Liver (tissue), 9 donors: ENCODE data around the gene MECP2. TPM values are rescaled to one million over a fixed set of nuclear protein-coding genes. Genes with fewer than 3 reads are reported as not detected.

ENCODE experiments used
- DNase-seq: peaks from one replicate; pipeline ENCODE4 v3.0.0-alpha.2; 2017; ENCODE audit warnings: low spot score
- H3K27ac ChIP-seq, 2 donors: one replicate each; pipeline ENCODE4 v1.7.0; 2013; ENCODE audit warnings: inconsistent platforms in 2 of 2, low read length in 2 of 2, control low read depth in 1 of 2, low read depth in 1 of 2, mild to moderate bottlenecking in 1 of 2
- H3K27me3 ChIP-seq, 4 donors: one replicate each; pipeline versions ENCODE4 v1.6.1 to v1.7.0; 2013; ENCODE audit warnings: low read length in 3 of 4, inconsistent platforms in 1 of 4, mild to moderate bottlenecking in 1 of 4, moderate library complexity in 1 of 4; ENCODE audit not compliant: control insufficient read depth in 4 of 4, insufficient read depth in 4 of 4
- H3K36me3 ChIP-seq, 4 donors: one replicate each; pipeline versions ENCODE4 v1.6.1 to v1.7.0; 2013; ENCODE audit warnings: low read length in 3 of 4, mild to moderate bottlenecking in 3 of 4, low read depth in 1 of 4, moderate library complexity in 1 of 4; ENCODE audit not compliant: control insufficient read depth in 4 of 4, insufficient read depth in 3 of 4
- H3K4me1 ChIP-seq, 4 donors: one replicate each; pipeline versions ENCODE4 v1.6.1 to v1.7.0; 2013; ENCODE audit warnings: low read length in 3 of 4, mild to moderate bottlenecking in 3 of 4, moderate library complexity in 1 of 4; ENCODE audit not compliant: control insufficient read depth in 4 of 4, insufficient read depth in 4 of 4
- H3K4me3 ChIP-seq, 3 donors: one replicate each; pipeline versions ENCODE4 v1.6.1 to v1.7.0; 2013; ENCODE audit warnings: low read length in 3 of 3, control low read depth in 1 of 3, low read depth in 1 of 3, mild to moderate bottlenecking in 1 of 3
- H3K9ac ChIP-seq, 2 donors: one replicate each; pipeline ENCODE4 v1.7.0; 2013; ENCODE audit warnings: low read length in 2 of 2, mild to moderate bottlenecking in 2 of 2, moderate library complexity in 2 of 2, control low read depth in 1 of 2, low read depth in 1 of 2
- H3K9me3 ChIP-seq, 4 donors: one replicate each; pipeline versions ENCODE4 v1.6.1 to v1.7.0; 2013; ENCODE audit warnings: low read length in 3 of 4; ENCODE audit not compliant: control insufficient read depth in 4 of 4
- EGR1 ChIP-seq, 2 donors: IDR thresholded peaks; 2 replicates each; pipeline ENCODE4 v1.6.1; 2016 to 2018; ENCODE audit warnings: antibody characterized with exemption in 2 of 2, low read depth in 2 of 2
- NR2F2 ChIP-seq: IDR thresholded peaks from 2 replicates; pipeline ENCODE4 v1.6.1; 2016; ENCODE audit warnings: antibody characterized with exemption
- REST ChIP-seq: IDR thresholded peaks from 2 replicates; pipeline ENCODE4 v1.6.1; 2016; ENCODE audit warnings: antibody characterized with exemption, mild to moderate bottlenecking
- RXRA ChIP-seq, 2 donors: IDR thresholded peaks; 2 replicates each; pipeline ENCODE4 v1.6.1; 2017 to 2018; ENCODE audit warnings: antibody characterized with exemption in 2 of 2, mild to moderate bottlenecking in 1 of 2
- WGBS: extraction: QIAGEN DNeasy Blood & Tissue Kit; methylation state at CpG from one replicate; pipeline ENCODE4 v1.1.7; 2013; 5-methylcytosine and 5-hydroxymethylcytosine counted together
- polyA plus RNA-seq, 2 donors: library from polyadenylated mRNA; stranded (reverse) in 1 of 2; unstranded in 1 of 2; fragments of 200-250 nt in 1 of 2; fragments of >200 nt in 1 of 2; fragmentation: Nextera tagmentation in 1 of 2; extraction: Ambion mirVana in 1 of 2; gene quantifications; one replicate each; pipeline versions ENCODE4 v1.2.1 to v1.2.3, GENCODE V29; 2013 to 2015
- total RNA-seq, 2 donors: library from RNA; depleted of rRNA; stranded (reverse); fragments of >200 nt; gene quantifications; one replicate each; pipeline ENCODE4 v1.2.3, GENCODE V29; 2014
- donor health status: healthy.
- donor health status: healthy.
- donor health status: healthy.
- donor health status: healthy.
- donor health status: healthy.

Gene MECP2
- total and polyA plus RNA-seq, 4 donors, result 6.9 to 22.0 (median 10.0) TPM

DNA sequence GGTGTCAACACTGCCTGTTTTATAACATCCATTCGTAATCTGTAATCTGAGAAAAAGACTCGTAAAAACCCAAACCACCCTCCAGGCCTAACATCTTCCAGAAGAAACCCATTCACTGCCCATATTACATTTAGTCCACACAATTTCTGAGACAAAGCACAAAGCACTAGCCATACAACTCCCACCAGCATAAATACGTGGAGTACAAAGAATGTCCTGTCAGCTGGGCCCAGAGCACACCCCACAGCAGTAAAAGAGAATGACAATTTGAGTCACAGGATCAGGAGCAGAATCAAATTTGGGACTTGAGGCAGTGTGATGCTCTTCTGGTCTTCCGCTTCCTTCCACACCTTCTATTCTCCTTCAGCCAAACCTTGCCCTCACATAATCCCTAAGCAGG is 6.8 kb downstream of the MECP2 start (continued):
- no peak for TF ChIP-seq REST

DNA sequence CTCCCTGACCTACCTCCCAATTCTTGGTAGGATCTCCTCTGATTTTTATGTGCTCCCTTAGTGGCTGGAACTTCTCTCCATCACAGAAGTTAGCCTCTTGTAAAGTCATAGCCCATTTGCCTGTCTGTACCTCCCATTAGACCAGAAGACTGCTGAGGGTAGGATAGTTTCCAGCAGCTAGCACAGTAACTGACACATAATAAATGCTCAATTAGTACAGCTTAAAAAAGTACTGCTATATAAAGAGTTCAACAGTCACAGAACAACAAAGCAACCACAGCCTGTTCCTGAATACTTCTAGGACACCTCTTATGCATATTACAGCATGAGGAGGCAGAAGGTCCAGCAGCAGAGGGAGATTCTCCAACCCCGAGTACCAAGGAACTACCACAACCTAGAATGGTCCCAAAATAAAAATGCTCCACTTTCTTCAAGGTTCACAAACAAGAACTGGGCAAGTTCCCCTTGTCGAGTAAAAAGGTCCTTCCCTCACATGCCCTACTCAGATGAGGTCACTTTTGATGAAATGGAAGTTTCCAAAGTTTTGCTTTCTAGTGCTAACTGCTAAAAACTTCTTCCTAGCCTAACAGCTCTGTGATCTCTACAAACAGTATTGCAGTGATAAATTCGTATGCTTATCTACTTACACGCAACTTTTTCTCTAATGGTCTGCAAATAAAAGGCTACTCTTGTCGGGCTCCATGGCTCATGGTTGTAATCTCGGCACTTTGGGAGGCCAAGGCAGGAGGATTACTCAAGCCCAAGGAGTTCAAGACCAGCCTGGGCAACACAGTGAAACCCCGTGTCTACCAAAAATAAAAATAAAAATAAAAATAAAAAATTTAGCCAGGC is 12.8 kb downstream of the MECP2 start:
- Histone ChIP-seq H3K27ac (no peak overlapping the region), H3K27me3 (no peaks in the 10 kb centered on the region), H3K9me3 (no peaks in the 10 kb centered on the region), H3K9ac (no peak overlapping the region), H3K4me1 (peaks cover 0 to 2% (median 0%) of the 10 kb centered on the region in 4 donors), H3K36me3 (no peaks in the 10 kb centered on the region), H3K4me3 (no peak overlapping the region)
- TF ChIP-seq EGR1 (IDR thresholded peaks at IDR 0.05; ENCODE audit: low read depth in 2 of 2) (no peak), REST (no peak)
- 75% methylated on average over 7 of the region's 7 CpGs for whole genome bisulfite sequencing
- no peak for DNase-seq

GRCh38 chrX:154083126-154083517 is 14.4 kb downstream of the MECP2 start:
- Histone ChIP-seq H3K4me3 (no peak overlapping the region), H3K36me3 (no peaks in the 10 kb centered on the region), H3K27ac (no peak overlapping the region), H3K9me3 (no peaks in the 10 kb centered on the region), H3K27me3 (no peaks in the 10 kb centered on the region), H3K4me1 (peaks cover 0 to 2% (median 0%) of the 10 kb centered on the region in 4 donors), H3K9ac (no peak overlapping the region)
- WGBS, result 69% methylated on average over 6 of the region's 6 CpGs
- TF ChIP-seq RXRA (IDR thresholded peaks at IDR 0.05) (no peak), NR2F2 (peak; percentile 47)
- no peak for DNase-seq
